Measurements from ENCODE around the gene DOCK4. TPM values are rescaled to one million over a fixed set of nuclear protein-coding genes. Genes with fewer than 3 reads are reported as not detected.

DOCK4 gene
- total RNA-seq, 1 experiment from 2014 or later, result 20.4 TPM

- TF ChIP-seq SMAD3 (CRISPR knock-in tag; IDR thresholded peaks at IDR 0.05; ENCODE audit: borderline replicate concordance) (no peak), ZNF281 (CRISPR knock-in tag; IDR thresholded peaks at IDR 0.05) (no peak), NR1H2 (CRISPR knock-in tag; IDR thresholded peaks at IDR 0.05) (no peak), ZNF532 (CRISPR knock-in tag; IDR thresholded peaks at IDR 0.05; ENCODE audit: borderline replicate concordance) (no peak), ZMAT4 (CRISPR knock-in tag; IDR thresholded peaks at IDR 0.05) (no peak), NR3C1 (CRISPR knock-in tag; conservative IDR thresholded peaks at IDR 0.05; ENCODE audit: low read depth) (no peak), ZNF232 (CRISPR knock-in tag; IDR thresholded peaks at IDR 0.05) (no peak), ESRRA (CRISPR knock-in tag; IDR thresholded peaks at IDR 0.05; ENCODE audit: borderline replicate concordance) (no peak), CDX4 (CRISPR knock-in tag; IDR thresholded peaks at IDR 0.05; ENCODE audit: borderline replicate concordance) (no peak), FOXK1 (CRISPR knock-in tag; IDR thresholded peaks at IDR 0.05) (no peak), HMGXB4 (CRISPR knock-in tag; IDR thresholded peaks at IDR 0.05) (no peak), TCF7 (CRISPR knock-in tag; IDR thresholded peaks at IDR 0.05; ENCODE audit: low read depth) (no peak)
- no peak for DNase-seq (ENCODE audit: low spot score)
- H3K27me3 Mint-ChIP-seq (ENCODE audit: low read depth), result no peaks in the 10 kb centered on the region
- no peak overlapping the region for H3K27ac Mint-ChIP-seq
- H3K4me1 Mint-ChIP-seq, result no peaks in the 10 kb centered on the region
- no peak for ATAC-seq
- no peaks in the 10 kb centered on the region for H3K9me3 Mint-ChIP-seq
- H3K36me3 Mint-ChIP-seq, result no peaks in the 10 kb centered on the region
- ChIA-PET POLR2A (no interaction called here), CTCF (no interaction called here)
- H3K4me3 Mint-ChIP-seq, result no peak overlapping the region
Measured at GRCh38 chr7:112001091-112001826, 204.9 kb downstream of the DOCK4 start.

- Mint-ChIP-seq H3K36me3 (no peaks in the 10 kb centered on the region), H3K4me1 (peaks cover under 1% of the 10 kb centered on the region; the same call in 1 of the 2 replicates), H3K9me3 (no peaks in the 10 kb centered on the region), H3K27ac (no peak overlapping the region), H3K27me3 (ENCODE audit: low read depth) (no peaks in the 10 kb centered on the region), H3K4me3 (no peak overlapping the region)
- ChIA-PET POLR2A (no interaction called here), CTCF (no interaction called here)
- ATAC-seq, result no peak
- no peak for DNase-seq (ENCODE audit: low spot score)
- TF ChIP-seq ARID4B (CRISPR knock-in tag; IDR thresholded peaks at IDR 0.05; ENCODE audit: borderline replicate concordance) (no peak), MXD4 (CRISPR knock-in tag; IDR thresholded peaks at IDR 0.05; ENCODE audit: borderline replicate concordance) (no peak), E2F1 (CRISPR knock-in tag; IDR thresholded peaks at IDR 0.05) (no peak), ATF2 (CRISPR knock-in tag; IDR thresholded peaks at IDR 0.05; ENCODE audit: borderline replicate concordance, low read depth) (no peak)
Measured at GRCh38 chr7:111998326-111998725, 207.9 kb downstream of the DOCK4 start.
